H1 (cell line): ENCODE data around the gene ADAM12. TPM values are rescaled to one million over a fixed set of nuclear protein-coding genes. Genes with fewer than 3 reads are reported as not detected.

Experiments
- CTCF ChIA-PET: fragments of 300-600 bp; sonication (Branson Sonifier 250); formaldehyde crosslinking; loops from one replicate; lab custom pipeline; 2021; ENCODE audit not compliant: partially characterized antibody; lab: Charles Lee
- POLR2A ChIA-PET: fragments of 300-600 bp; sonication (Branson Sonifier 250); formaldehyde crosslinking; loops from one replicate; lab custom pipeline; 2021; ENCODE audit warnings: inconsistent platforms; ENCODE audit not compliant: partially characterized antibody; lab: Charles Lee
- DNase-seq, 2 experiments: peaks; one replicate each; pipeline versions ENCODE4 v3.0.0 to v3.0.0-alpha.2; 2010 to 2022; ENCODE audit warnings: low spot score in 2 of 2, low read depth in 1 of 2, mixed read lengths in 1 of 2
- FAIRE-seq: peaks from 2 replicates; lab custom pipeline; 2011; peaks lifted over from hg19 to GRCh38; lab: Jason Lieb, UNC
- H2AFZ ChIP-seq: 2 replicates; pipeline ENCODE4 v1.8.1; 2012; ENCODE audit warnings: low read length, inconsistent platforms
- H2AK5ac ChIP-seq: 2 replicates; pipeline ENCODE4 v1.6.1; 2013; ENCODE audit warnings: low read depth, low read length
- H2BK120ac ChIP-seq: replicated peaks from 2 replicates; pipeline ENCODE3; 2013; ENCODE audit warnings: low read depth, low read length, inconsistent platforms
- H2BK12ac ChIP-seq: 2 replicates; pipeline ENCODE4 v1.6.1; 2013; ENCODE audit warnings: low read depth, low read length
- H2BK15ac ChIP-seq: 2 replicates; pipeline ENCODE4 v1.6.1; 2013; ENCODE audit warnings: low read length
- H2BK20ac ChIP-seq: 2 replicates; pipeline ENCODE4 v1.6.1; 2013; ENCODE audit warnings: low read length
- H2BK5ac ChIP-seq: 2 replicates; pipeline ENCODE4 v1.6.1; 2013; ENCODE audit warnings: low read depth, low read length
- H3K14ac ChIP-seq: 2 replicates; pipeline ENCODE4 v1.6.1; 2013; ENCODE audit warnings: inconsistent platforms; ENCODE audit not compliant: insufficient read length
- H3K18ac ChIP-seq: 2 replicates; pipeline ENCODE4 v1.6.1; 2013; ENCODE audit warnings: low read length; ENCODE audit errors: extremely low read depth
- H3K23ac ChIP-seq: 2 replicates; pipeline ENCODE4 v1.6.1; 2013; ENCODE audit warnings: inconsistent platforms; ENCODE audit not compliant: insufficient read length
- H3K23me2 ChIP-seq: 2 replicates; pipeline ENCODE4 v1.6.1; 2013; ENCODE audit warnings: low read depth, low read length
- H3K27ac ChIP-seq: 2 replicates; pipeline ENCODE4 v1.6.1; 2011; ENCODE audit warnings: low read depth, low read length, inconsistent platforms
- H3K27me3 ChIP-seq, 4 experiments: replicated peaks in 1 of 4; 1 replicate in 1 of 4; 2 replicates in 3 of 4; pipeline versions ENCODE4 v1.6.1 to v1.8.1; 2011 to 2013; ENCODE audit warnings: low read length in 3 of 4, mild to moderate bottlenecking in 3 of 4, inconsistent platforms in 2 of 4, mixed read lengths in 2 of 4, moderate library complexity in 1 of 4; ENCODE audit not compliant: control insufficient read depth in 3 of 4, insufficient read depth in 3 of 4; ENCODE audit errors: extremely low read depth in 1 of 4
- H3K36me3 ChIP-seq, 4 experiments: 2 replicates each; pipeline versions ENCODE4 v1.6.1 to v1.8.1; 2011 to 2013; ENCODE audit warnings: mild to moderate bottlenecking in 4 of 4, low read length in 3 of 4, moderate library complexity in 2 of 4, control low read depth in 1 of 4, inconsistent platforms in 1 of 4; ENCODE audit not compliant: insufficient read depth in 4 of 4, control insufficient read depth in 2 of 4
- H3K4ac ChIP-seq: replicated peaks from 2 replicates; pipeline ENCODE3; 2013; ENCODE audit warnings: low read length, low read depth, mixed read lengths, inconsistent platforms; ENCODE audit not compliant: insufficient read length
- H3K4me1 ChIP-seq, 4 experiments: replicated peaks in 1 of 4; 1 replicate in 1 of 4; 2 replicates in 3 of 4; pipeline versions ENCODE4 v1.6.1 to v1.8.1; 2011 to 2013; ENCODE audit warnings: low read length in 3 of 4, inconsistent platforms in 2 of 4, mixed read lengths in 1 of 4; ENCODE audit not compliant: insufficient read depth in 4 of 4, control insufficient read depth in 3 of 4
- H3K4me2 ChIP-seq, 2 experiments: 2 replicates each; pipeline versions ENCODE4 v1.6.1 to v1.8.1; 2011 to 2013; ENCODE audit warnings: low read depth in 2 of 2, low read length in 2 of 2, control low read depth in 1 of 2, inconsistent platforms in 1 of 2, mild to moderate bottlenecking in 1 of 2; ENCODE audit not compliant: insufficient read depth in 1 of 2
- H3K4me3 ChIP-seq, 4 experiments: fragments of 200-600, 300-600 bp in 1 of 4; sonication (generic), shearing (Covaris generic), sonication (Bioruptor Twin) in 1 of 4; 2 replicates each; pipeline versions ENCODE4 v1.5.1 to v1.8.1; 2011 to 2016; ENCODE audit warnings: low read length in 4 of 4, low read depth in 3 of 4, control low read depth in 2 of 4, inconsistent platforms in 2 of 4, mild to moderate bottlenecking in 2 of 4, mixed read lengths in 1 of 4, moderate library complexity in 1 of 4; ENCODE audit not compliant: insufficient read depth in 2 of 4; ENCODE audit errors: extremely low read depth in 1 of 4
- H3K56ac ChIP-seq: replicated peaks from 2 replicates; pipeline ENCODE3; 2013; ENCODE audit warnings: low read depth, mild to moderate bottlenecking, mixed read lengths, low read length, inconsistent platforms; ENCODE audit not compliant: insufficient read length
- H3K79me1 ChIP-seq: 2 replicates; pipeline ENCODE4 v1.6.1; 2013; ENCODE audit warnings: low read depth, low read length, control low read depth
- H3K79me2 ChIP-seq, 2 experiments: 2 replicates each; pipeline versions ENCODE4 v1.6.1 to v1.8.1; 2012 to 2013; ENCODE audit warnings: low read length in 2 of 2, mild to moderate bottlenecking in 2 of 2, inconsistent platforms in 1 of 2; ENCODE audit not compliant: insufficient read depth in 2 of 2, control insufficient read depth in 1 of 2
- H3K9ac ChIP-seq, 4 experiments: replicated peaks in 1 of 4; 1 replicate in 1 of 4; 2 replicates in 3 of 4; pipeline versions ENCODE4 v1.6.1 to v1.8.1; 2011 to 2013; ENCODE audit warnings: low read depth in 3 of 4, low read length in 3 of 4, control low read depth in 2 of 4, mild to moderate bottlenecking in 2 of 4, moderate library complexity in 2 of 4, inconsistent platforms in 1 of 4; ENCODE audit errors: extremely low read depth in 1 of 4
- H3K9me3 ChIP-seq, 2 experiments: 2 replicates each; pipeline versions ENCODE4 v1.6.1 to v1.8.1; 2012 to 2013; ENCODE audit warnings: mild to moderate bottlenecking in 2 of 2, moderate library complexity in 2 of 2, control low read depth in 1 of 2, inconsistent platforms in 1 of 2, low read depth in 1 of 2, low read length in 1 of 2, mixed read lengths in 1 of 2; ENCODE audit not compliant: insufficient read depth in 2 of 2
- H4K20me1 ChIP-seq, 2 experiments: replicated peaks in 1 of 2; 2 replicates each; pipeline versions ENCODE3 to v1.8.1; 2011 to 2013; ENCODE audit warnings: inconsistent platforms in 2 of 2, low read length in 2 of 2, mild to moderate bottlenecking in 1 of 2; ENCODE audit not compliant: insufficient read depth in 2 of 2, control insufficient read depth in 1 of 2
- H4K5ac ChIP-seq: 2 replicates; pipeline ENCODE4 v1.6.1; 2013; ENCODE audit warnings: low read length, low read depth, mixed read lengths, inconsistent platforms; ENCODE audit not compliant: insufficient read length
- H4K8ac ChIP-seq: 2 replicates; pipeline ENCODE4 v1.8.0; 2013; ENCODE audit warnings: mild to moderate bottlenecking, moderate library complexity, low read length, inconsistent platforms; ENCODE audit not compliant: insufficient read depth; ENCODE audit errors: extremely low read depth
- H4K91ac ChIP-seq: replicated peaks from 2 replicates; pipeline ENCODE3; 2013; ENCODE audit warnings: low read length, mixed read lengths, inconsistent platforms; ENCODE audit not compliant: insufficient read length
- ATF2 ChIP-seq: IDR thresholded peaks from 2 replicates; pipeline ENCODE4 v1.6.1; 2012; ENCODE audit warnings: low read length, inconsistent platforms
- BCL11A ChIP-seq, 2 experiments: IDR thresholded peaks; one replicate each; pipeline ENCODE4 v1.6.1; 2011; ENCODE audit warnings: low read depth in 2 of 2, low read length in 2 of 2, mild to moderate bottlenecking in 2 of 2
- BRCA1 ChIP-seq: IDR thresholded peaks from 2 replicates; pipeline ENCODE4 v1.6.1; 2012; ENCODE audit warnings: low read depth, low read length, improper control_type of control experiment
- CBX5 ChIP-seq: fragments of 300-800, 300-1000 bp; sonication (generic); IDR thresholded peaks from 2 replicates; pipeline ENCODE4 v1.7.1; 2016; ENCODE audit warnings: antibody characterized with exemption, low read length, low read depth
- CREB1 ChIP-seq: IDR thresholded peaks from 2 replicates; pipeline ENCODE4 v1.6.1; 2012; ENCODE audit warnings: inconsistent platforms
- FOSL1 ChIP-seq: IDR thresholded peaks from 2 replicates; pipeline ENCODE4 v1.6.1; 2011; ENCODE audit warnings: mild to moderate bottlenecking, low read depth, low read length, moderate library complexity; ENCODE audit not compliant: insufficient read depth
- JUN ChIP-seq: IDR thresholded peaks from 2 replicates; pipeline ENCODE4 v1.6.1; 2011; ENCODE audit warnings: low read depth, mild to moderate bottlenecking, improper control_type of control experiment, low read length
- NANOG ChIP-seq: IDR thresholded peaks from 2 replicates; pipeline ENCODE4 v1.6.1; 2011; ENCODE audit warnings: low read length, low read depth, mild to moderate bottlenecking, inconsistent platforms; ENCODE audit not compliant: insufficient read depth, poor library complexity, severe bottlenecking
- POLR2A ChIP-seq, 2 experiments: IDR thresholded peaks; 1 replicate in 1 of 2; 2 replicates in 1 of 2; pipeline ENCODE4 v1.6.1; 2011; ENCODE audit warnings: low read depth in 2 of 2, low read length in 2 of 2, mild to moderate bottlenecking in 2 of 2; ENCODE audit errors: control extremely low read depth in 1 of 2
- POU5F1 ChIP-seq: IDR thresholded peaks from 2 replicates; pipeline ENCODE4 v1.6.1; 2011; ENCODE audit warnings: low read depth, mild to moderate bottlenecking, low read length, moderate library complexity
- RFX5 ChIP-seq: IDR thresholded peaks from 2 replicates; pipeline ENCODE4 v1.6.1; 2011; ENCODE audit warnings: low read depth, low read length, improper control_type of control experiment, borderline replicate concordance
- SIX5 ChIP-seq: IDR thresholded peaks from 2 replicates; pipeline ENCODE4 v1.6.1; 2011; ENCODE audit warnings: mild to moderate bottlenecking, low read depth, low read length
- SP2 ChIP-seq: IDR thresholded peaks from 2 replicates; pipeline ENCODE4 v1.6.1; 2012; ENCODE audit warnings: mild to moderate bottlenecking, low read length, inconsistent platforms
- TBP ChIP-seq: IDR thresholded peaks from 2 replicates; pipeline ENCODE4 v1.6.1; 2011; ENCODE audit warnings: low read depth, low read length, improper control_type of control experiment
- WGBS, 2 experiments: shearing (Covaris generic) in 1 of 2; methylation state at CpG; one replicate each; pipeline versions ENCODE4 v1.1.6 to v1.1.7; 2013 to 2015; ENCODE audit warnings: low lambda C conversion rate in 2 of 2, mixed read lengths in 2 of 2, inconsistent platforms in 1 of 2, low coverage in 1 of 2, missing lambda C conversion rate in 1 of 2; ENCODE audit not compliant: insufficient replicate concordance in 2 of 2, insufficient coverage in 1 of 2, insufficient read length in 1 of 2; ENCODE audit errors: extremely low coverage in 1 of 2, missing lambda C conversion rate in 1 of 2; 5-methylcytosine and 5-hydroxymethylcytosine counted together
- polyA plus RNA-seq, 7 experiments: library from polyadenylated mRNA; depleted of rRNA in 3 of 7; stranded (reverse) in 5 of 7; unstranded in 2 of 7; fragments of >200 nt in 5 of 7; fragments of 200-250 nt in 2 of 7; gene quantifications; 1 replicate in 5 of 7; 2 replicates in 1 of 7; 4 replicates in 1 of 7; pipeline versions ENCODE4 v1.2.1 to v1.2.3, GENCODE V29; 2011 to 2013; ENCODE audit warnings: missing spikeins in 2 of 7, mixed read lengths in 2 of 7
- total RNA-seq: library from RNA; stranded (reverse); fragmentation: NEBNext Ultra II Directional; extraction: Animal tissue kit (Norgen Biotek cat#: 25700); gene quantifications from 2 replicates; pipeline ENCODE4 v1.2.1, GENCODE V29; 2021

Gene ADAM12
- total and polyA plus RNA-seq, 2 of the 8 experiments (the other 6 are each of a cell fraction or from before 2014, with no cell fraction given): 0.07 to 0.17 TPM

- H4K5ac ChIP-seq: no peak overlapping the region
- H3K27ac ChIP-seq: no peak overlapping the region
- no peak overlapping the region for H2BK12ac ChIP-seq
- no peaks in the 10 kb centered on the region for H3K36me3 ChIP-seq
- POLR2A ChIA-PET: no interaction called here
- no peaks in the 10 kb centered on the region for H3K79me2 ChIP-seq
- H3K9me3 ChIP-seq: no peaks in the 10 kb centered on the region
- H4K8ac ChIP-seq: no peak overlapping the region
- 93% methylated on average over 6 of the region's 6 CpGs; no CpG with 5 or more reads in 1 of the 2 experiments for WGBS, 2 experiments
- no peak overlapping the region for H3K56ac ChIP-seq
- no peak overlapping the region for H3K4ac ChIP-seq
- CTCF ChIA-PET: interaction anchor here (0.6 to 2.2 kb wide), 7 partner anchors 20 to 302 kb away, joined by 3 to 7 read pairs (median 3); no protein-coding TSS in a partner anchor
- H2AK5ac ChIP-seq: peak overlapping the region; percentile 11; the same call in 1 of the 2 replicates
- H2AFZ ChIP-seq: no peak overlapping the region
- peak overlapping the region; percentile 26 for H2BK120ac ChIP-seq
- H4K20me1 ChIP-seq: no peaks in the 10 kb centered on the region
- H3K23ac ChIP-seq: no peak overlapping the region
- no peaks in the 10 kb centered on the region for H3K23me2 ChIP-seq
- no peak overlapping the region for H3K4me2 ChIP-seq
- no peak overlapping the region for H3K18ac ChIP-seq
- peaks cover 15 to 31% (median 30%) of the 10 kb centered on the region in 4 experiments for H3K4me1 ChIP-seq
- no peak for FAIRE-seq
- no peaks in the 10 kb centered on the region; a peak in 1 of 7 replicates for H3K27me3 ChIP-seq
- 0 out of 2 replicates have a peak overlapping the region, but pooled peaks have one; percentile 26 for H2BK5ac ChIP-seq
- no peak overlapping the region for H2BK20ac ChIP-seq
- no peaks in the 10 kb centered on the region for H3K79me1 ChIP-seq
- H4K91ac ChIP-seq: peak overlapping the region; percentile 45
- peak overlapping the region; percentile 18; the same call in 1 of the 2 replicates for H2BK15ac ChIP-seq
- DNase-seq: no peak
- H3K9ac ChIP-seq: no peak overlapping the region; a peak in 1 of 7 replicates
- H3K4me3 ChIP-seq: no peak overlapping the region
- H3K14ac ChIP-seq: no peak overlapping the region
- TF ChIP-seq BRCA1 (no peak), SP2 (no peak), TBP (no peak), ATF2 (no peak), FOSL1 (no peak), POLR2A (IDR thresholded peaks at IDR 0.05; ENCODE audit: control extremely low read depth in 1 of 2, low read depth in 2 of 2, low read length in 2 of 2) (no peak), CREB1 (no peak), RFX5 (no peak), POU5F1 (no peak), JUN (no peak), BCL11A (IDR thresholded peaks at IDR 0.05; ENCODE audit: low read depth in 2 of 2, low read length in 2 of 2) (no peak), CBX5 (no peak), NANOG (no peak), SIX5 (no peak)
Measured at GRCh38 chr10:126156503-126156902, 231.8 kb downstream of the ADAM12 start.
